Esophagus muscularis mucosa (tissue), 4 donors: ENCODE measurements around the gene PLCG1. TPM values are rescaled to one million over a fixed set of nuclear protein-coding genes. Genes with fewer than 3 reads are reported as not detected.

ENCODE experiments used
- DNase-seq: peaks from one replicate; pipeline ENCODE4 v3.0.0-alpha.2; 2017; ENCODE audit errors: extremely low spot score
- H3K27ac ChIP-seq, 4 donors: fragments of 200-600 bp; sonication (generic); replicated peaks in 1 of 4; 1 replicate in 3 of 4; 2 replicates in 1 of 4; pipeline ENCODE4 v1.5.1; 2016 to 2019; ENCODE audit warnings: mild to moderate bottlenecking in 1 of 4
- H3K27me3 ChIP-seq, 4 donors: fragments of 200-600 bp; sonication (generic); one replicate each; pipeline versions ENCODE4 v1.5.1 to v1.6.0; 2016 to 2019
- H3K36me3 ChIP-seq, 4 donors: fragments of 200-600 bp; sonication (generic); one replicate each; pipeline ENCODE4 v1.5.1; 2016 to 2019
- H3K4me1 ChIP-seq, 4 donors: fragments of 200-600 bp; sonication (generic); one replicate each; pipeline ENCODE4 v1.5.1; 2016 to 2019
- H3K4me3 ChIP-seq, 4 donors: fragments of 200-600 bp; sonication (generic); 1 replicate in 2 of 4; 2 replicates in 2 of 4; pipeline ENCODE4 v1.5.1; 2016 to 2019; ENCODE audit warnings: mild to moderate bottlenecking in 4 of 4, moderate library complexity in 1 of 4
- H3K9me3 ChIP-seq, 4 donors: fragments of 200-600 bp; sonication (generic); 1 replicate in 3 of 4; 2 replicates in 1 of 4; pipeline ENCODE4 v1.5.1; 2016 to 2019
- CTCF ChIP-seq, 3 experiments: fragments of 200-600 bp in 2 of 3; fragments of 450-650 bp in 1 of 3; sonication (generic) in 2 of 3; IDR thresholded peaks; one replicate each; pipeline ENCODE4 v1.5.1; 2017 to 2019; ENCODE audit warnings: antibody characterized with exemption in 3 of 3, mild to moderate bottlenecking in 2 of 3, moderate library complexity in 1 of 3
- EP300 ChIP-seq: sonication (generic); formaldehyde crosslinking; IDR thresholded peaks from one replicate; pipeline ENCODE4 v1.6.1; 2017; ENCODE audit warnings: antibody characterized with exemption
- POLR2A ChIP-seq: fragments of 450-650 bp; IDR thresholded peaks from one replicate; pipeline ENCODE4 v1.6.1; 2017; ENCODE audit warnings: antibody characterized with exemption, moderate library complexity, mild to moderate bottlenecking, low read depth
- POLR2AphosphoS5 ChIP-seq, 2 donors: sonication (generic); formaldehyde crosslinking; IDR thresholded peaks; one replicate each; pipeline ENCODE4 v1.6.1; 2017; ENCODE audit warnings: antibody characterized with exemption in 2 of 2
- WGBS: methylation state at CpG from one replicate; pipeline ENCODE4 v1.1.5; 2018; 5-methylcytosine and 5-hydroxymethylcytosine counted together
- intact Hi-C: fragments of 100-400 bp; cut with DNase I; formaldehyde crosslinking; loops from one replicate; pipeline ENCODE4 v1.15.1; 2023
- total RNA-seq, 4 donors: library from RNA; depleted of rRNA; stranded (reverse); fragments of >200 nt; gene quantifications; one replicate each; pipeline versions ENCODE4 v1.1.0 to v1.2.1, GENCODE V29; 2016

The PLCG1 gene
- total RNA-seq, 4 donors from 2014 or later: 68.4 to 119 (median 82.5) TPM

- TF ChIP-seq EP300: no peak
- peaks cover 9 to 43% (median 35%) of the 10 kb centered on the region in 4 donors for H3K36me3 ChIP-seq
- WGBS: 81% methylated on average over 9 of the region's 11 CpGs
- H3K4me3 ChIP-seq: no peak overlapping the region
- H3K4me1 ChIP-seq: peaks cover 0 to 5% (median 5%) of the 10 kb centered on the region in 4 donors
- intact Hi-C loops: no loop called here
- no peaks in the 10 kb centered on the region for H3K27me3 ChIP-seq
- DNase-seq: no peak
- peak overlapping the region in 2 of 4 donors; percentile 1 to 39 for H3K27ac ChIP-seq
- no peaks in the 10 kb centered on the region for H3K9me3 ChIP-seq
Measured at GRCh38 chr20:41205313-41205712, 68.0 kb downstream of the PLCG1 start.

GRCh38 chr20:41213150-41213820 is 75.9 kb downstream of the PLCG1 start:
- intact Hi-C loops: no loop called here
- no peak for TF ChIP-seq EP300
- no peak for TF ChIP-seq CTCF (IDR thresholded peaks at IDR 0.05)
- no peak for TF ChIP-seq POLR2A
- TF ChIP-seq POLR2AphosphoS5 (IDR thresholded peaks at IDR 0.05): no peak
- no peaks in the 10 kb centered on the region for H3K36me3 ChIP-seq
- no peak overlapping the region for H3K27ac ChIP-seq
- no peaks in the 10 kb centered on the region for H3K27me3 ChIP-seq
- DNase-seq: no peak
- no peak overlapping the region for H3K4me3 ChIP-seq
- 79% methylated on average over 1 of the region's 1 CpG for WGBS
- H3K9me3 ChIP-seq: no peaks in the 10 kb centered on the region
- peaks cover 13 to 24% (median 19%) of the 10 kb centered on the region in 4 donors for H3K4me1 ChIP-seq

- no peak overlapping the region for H3K4me3 ChIP-seq
- intact Hi-C loops: no loop called here
- peaks cover 13 to 31% (median 25%) of the 10 kb centered on the region in 4 donors for H3K4me1 ChIP-seq
- no peaks in the 10 kb centered on the region for H3K9me3 ChIP-seq
- no peaks in the 10 kb centered on the region for H3K27me3 ChIP-seq
- no peak overlapping the region for H3K27ac ChIP-seq
- no peaks in the 10 kb centered on the region for H3K36me3 ChIP-seq
- no peak for DNase-seq
- TF ChIP-seq EP300: no peak
- 87% methylated on average over 3 of the region's 3 CpGs for WGBS
Measured at GRCh38 chr20:41214202-41214601, 76.9 kb downstream of the PLCG1 start.

GRCh38 chr20:41214666-41215065 is 77.3 kb downstream of the PLCG1 start:
- WGBS: 87% methylated on average over 3 of the region's 3 CpGs
- intact Hi-C loops: no loop called here

GRCh38 chr20:41217422-41217821 is 80.1 kb downstream of the PLCG1 start:
- no peaks in the 10 kb centered on the region for H3K36me3 ChIP-seq
- H3K4me3 ChIP-seq: no peak overlapping the region
- H3K9me3 ChIP-seq: no peaks in the 10 kb centered on the region
- H3K27me3 ChIP-seq: no peaks in the 10 kb centered on the region
- DNase-seq: no peak
- intact Hi-C loops: no loop called here
- H3K27ac ChIP-seq: no peak overlapping the region
- H3K4me1 ChIP-seq: peaks cover 25 to 58% (median 49%) of the 10 kb centered on the region in 4 donors
- no peak for TF ChIP-seq POLR2AphosphoS5 (IDR thresholded peaks at IDR 0.05)
- TF ChIP-seq CTCF (IDR thresholded peaks at IDR 0.05): no peak
- no peak for TF ChIP-seq EP300
- no peak for TF ChIP-seq POLR2A
- 85% methylated on average over 5 of the region's 5 CpGs for WGBS

More at GRCh38 chr20:41214666-41215065, 77.3 kb downstream of the PLCG1 start:
- TF ChIP-seq CTCF (IDR thresholded peaks at IDR 0.05) (no peak), POLR2A (no peak), POLR2AphosphoS5 (IDR thresholded peaks at IDR 0.05) (no peak), EP300 (no peak)
- no peak for DNase-seq
- Histone ChIP-seq H3K4me1 (peaks cover 13 to 31% (median 28%) of the 10 kb centered on the region in 4 donors), H3K4me3 (no peak overlapping the region), H3K27me3 (no peaks in the 10 kb centered on the region), H3K9me3 (no peaks in the 10 kb centered on the region), H3K36me3 (no peaks in the 10 kb centered on the region), H3K27ac (no peak overlapping the region)

GRCh38 chr20:41218466-41218865 is 81.1 kb downstream of the PLCG1 start:
- TF ChIP-seq POLR2A: no peak
- peaks cover 25 to 62% (median 51%) of the 10 kb centered on the region in 4 donors for H3K4me1 ChIP-seq
- no peaks in the 10 kb centered on the region for H3K36me3 ChIP-seq
- WGBS: 65% methylated on average over 2 of the region's 2 CpGs
- intact Hi-C loops: no loop called here
- no peak overlapping the region for H3K4me3 ChIP-seq
- no peaks in the 10 kb centered on the region for H3K9me3 ChIP-seq
- no peak for DNase-seq
- no peak overlapping the region for H3K27ac ChIP-seq
- no peaks in the 10 kb centered on the region for H3K27me3 ChIP-seq
